Measurements from ENCODE around the gene FIBP. TPM values are rescaled to one million over a fixed set of nuclear protein-coding genes. Genes with fewer than 3 reads are reported as not detected.

FIBP gene
- total and polyA plus RNA-seq, 10 of the 15 experiments (the other 5 are each of a cell fraction or from before 2014, with no cell fraction given) = 65.1 to 182 (median 94.6) TPM

GRCh38 chr11:65857853-65858680 is 30.2 kb downstream of the FIBP start, which contains the start of gene CFL1 (continued):
- TF ChIP-seq ZNF274 (IDR thresholded peaks at IDR 0.05; ENCODE audit: insufficient read depth, insufficient read length) (no peak), SREBF2 (IDR thresholded peaks at IDR 0.05; ENCODE audit: low read length) (no peak; the same call in 1 of the 2 replicates), POLR2AphosphoS5 (IDR thresholded peaks at IDR 0.05; ENCODE audit: low read length) (peak; percentile 99), EZH2 (IDR thresholded peaks at IDR 0.05; ENCODE audit: borderline replicate concordance, control insufficient read depth, low read depth, low read length) (no peak), ZBTB11 (CRISPR knock-in tag; IDR thresholded peaks at IDR 0.05) (peak; percentile 62), JUND (IDR thresholded peaks at IDR 0.05; ENCODE audit: low read depth, low read length) (0 out of 2 replicates have a peak, but pooled peaks have one; percentile 14), NBN (IDR thresholded peaks at IDR 0.05) (peak; percentile 31; the same call in 1 of the 2 replicates), BHLHE40 (IDR thresholded peaks at IDR 0.05; ENCODE audit: borderline replicate concordance in 1 of 2, low read depth in 2 of 2, low read length in 1 of 2) (peak in 1 of 2 experiments; percentile 55; a peak in 2 of 4 replicates), EED (IDR thresholded peaks at IDR 0.05; ENCODE audit: low read depth) (no peak), IRF5 (IDR thresholded peaks at IDR 0.05; ENCODE audit: borderline replicate concordance) (no peak), ZSCAN29 (IDR thresholded peaks at IDR 0.05) (0 out of 2 replicates have a peak, but pooled peaks have one; percentile 19), HDAC6 (IDR thresholded peaks at IDR 0.05; ENCODE audit: unreplicated experiment) (peak; percentile 75), BCLAF1 (IDR thresholded peaks at IDR 0.05) (peak; percentile 52; the same call in 1 of the 2 replicates), RFX5 (IDR thresholded peaks at IDR 0.05; ENCODE audit: low read depth, low read length) (no peak; the same call in 1 of the 2 replicates), SIX5 (IDR thresholded peaks at IDR 0.05; ENCODE audit: low read depth, low read length, severe bottlenecking) (peak; percentile 95), TCF7 (IDR thresholded peaks at IDR 0.05; ENCODE audit: borderline replicate concordance) (no peak), HCFC1 (IDR thresholded peaks at IDR 0.05; ENCODE audit: low read length) (peak; percentile 97)

Data from GM12878 (cell line).